Stimulated activated naive CD4-positive, alpha-beta T cell treated with Interleukin-2 at 50 U/mL for 16 hours (primary cell): ENCODE data around the gene PRR20C.
"Not testable (repeated sequence)": the region's sequence is repeated elsewhere in the genome, so short reads cannot be mapped to it uniquely, and the experiment has no call there.

ENCODE experiments used
- DNase-seq: peaks from one replicate; lab custom pipeline; 2025; lab: John Stamatoyannopoulos, UW

The PRR20C gene

GRCh38 chr13:57153761-57154160, at the start of gene PRR20C:
TSS of gene PRR20C (plus strand) at chr13:57154061. CDS start at chr13:57154448, 387 bp downstream.
- not testable (repeated sequence) for DNase-seq

GRCh38 chr13:57114945-57115344, 38.9 kb upstream of the PRR20C start:
- no peak for DNase-seq

- no peak for DNase-seq
Observed at GRCh38 chr13:57123681-57124080, 30.2 kb upstream of the PRR20C start.

- DNase-seq: no peak
Observed at GRCh38 chr13:57128909-57129308, 25.0 kb upstream of the PRR20C start.

- DNase-seq: no peak
Observed at GRCh38 chr13:57136093-57136492, 17.8 kb upstream of the PRR20C start.

- no peak for DNase-seq
Observed at GRCh38 chr13:57137585-57137984, 16.3 kb upstream of the PRR20C start.

- DNase-seq: no peak
Observed at GRCh38 chr13:57138988-57139387, 14.9 kb upstream of the PRR20C start.

- not testable (repeated sequence) for DNase-seq
Observed at GRCh38 chr13:57139781-57140180, 14.1 kb upstream of the PRR20C start.

- DNase-seq: not testable (repeated sequence)
Observed at GRCh38 chr13:57140235-57140968, 13.5 kb upstream of the PRR20C start, which contains the start of gene PRR20A. TSS of gene PRR20A (plus strand) at chr13:57140918. CDS start at chr13:57141305, 387 bp downstream.

GRCh38 chr13:57147188-57147587, 6.7 kb upstream of the PRR20C start, which contains the start of gene PRR20B:
TSS of gene PRR20B (plus strand) at chr13:57147488. CDS start at chr13:57147875, 387 bp downstream.
- not testable (repeated sequence) for DNase-seq

- not testable (repeated sequence) for DNase-seq
Observed at GRCh38 chr13:57148106-57148505, 5.8 kb upstream of the PRR20C start.

GRCh38 chr13:57160332-57160731, 6.5 kb downstream of the PRR20C start, which contains the start of gene PRR20D:
TSS of gene PRR20D (plus strand) at chr13:57160632. CDS start at chr13:57161019, 387 bp downstream.
- not testable (repeated sequence) for DNase-seq

- not testable (repeated sequence) for DNase-seq
Observed at GRCh38 chr13:57166897-57167296, 13.0 kb downstream of the PRR20C start, which contains the start of gene PRR20E. TSS of gene PRR20E (plus strand) at chr13:57167197. CDS start at chr13:57167584, 387 bp downstream.

GRCh38 chr13:57191667-57192066, 37.8 kb downstream of the PRR20C start:
- DNase-seq: no peak
